ENCODE data around the gene MAP7D3.

The MAP7D3 gene

GRCh38 chrX:136206916-136207315, 44.3 kb downstream of the MAP7D3 start:
- no peak for DNase-seq (ENCODE audit: low read depth in 2 of 2)

- DNase-seq (ENCODE audit: low read depth in 2 of 2), result no peak
These were observed 45.3 kb downstream of the MAP7D3 start for GRCh38 chrX:136205882-136206380.

- DNase-seq (ENCODE audit: low read depth in 2 of 2), result no peak
These were observed 46.6 kb downstream of the MAP7D3 start for GRCh38 chrX:136204571-136204970.

GRCh38 chrX:136203951-136204350, 47.2 kb downstream of the MAP7D3 start:
- no peak for DNase-seq (ENCODE audit: low read depth in 2 of 2)

GRCh38 chrX:136203438-136203837, 47.8 kb downstream of the MAP7D3 start:
- no peak for DNase-seq (ENCODE audit: low read depth in 2 of 2)

GRCh38 chrX:136202889-136203288, 48.3 kb downstream of the MAP7D3 start:
- no peak for DNase-seq (ENCODE audit: low read depth in 2 of 2)

- no peak for DNase-seq (ENCODE audit: low read depth in 2 of 2)
These were observed 49.6 kb downstream of the MAP7D3 start for GRCh38 chrX:136201601-136202000.

GRCh38 chrX:136200466-136200865, 50.7 kb downstream of the MAP7D3 start:
- DNase-seq (ENCODE audit: low read depth in 2 of 2), result no peak

GRCh38 chrX:136199365-136199764, 51.8 kb downstream of the MAP7D3 start:
- DNase-seq (ENCODE audit: low read depth in 2 of 2), result no peak

- DNase-seq (ENCODE audit: low read depth in 2 of 2), result no peak
These were observed 52.4 kb downstream of the MAP7D3 start for GRCh38 chrX:136198678-136199243.

GRCh38 chrX:136198010-136198409, 53.2 kb downstream of the MAP7D3 start:
- DNase-seq (ENCODE audit: low read depth in 2 of 2), result no peak

GRCh38 chrX:136196691-136197155, 54.5 kb downstream of the MAP7D3 start:
- no peak for DNase-seq (ENCODE audit: low read depth in 2 of 2)

GRCh38 chrX:136195247-136195646, 56.0 kb downstream of the MAP7D3 start:
- DNase-seq (ENCODE audit: low read depth in 2 of 2), result no peak

GRCh38 chrX:136194536-136194935, 56.7 kb downstream of the MAP7D3 start:
- no peak for DNase-seq (ENCODE audit: low read depth in 2 of 2)

- no peak for DNase-seq (ENCODE audit: low read depth in 2 of 2)
These were observed 57.4 kb downstream of the MAP7D3 start for GRCh38 chrX:136193771-136194170.

GRCh38 chrX:136192839-136193414, 58.3 kb downstream of the MAP7D3 start:
- DNase-seq (ENCODE audit: low read depth in 2 of 2), result no peak

GRCh38 chrX:136192135-136192534, 59.1 kb downstream of the MAP7D3 start:
- no peak for DNase-seq (ENCODE audit: low read depth in 2 of 2)

- DNase-seq (ENCODE audit: low read depth in 2 of 2), result no peak
These were observed 60.0 kb downstream of the MAP7D3 start for GRCh38 chrX:136191171-136191570.

- DNase-seq (ENCODE audit: low read depth in 2 of 2), result no peak
These were observed 61.0 kb downstream of the MAP7D3 start for GRCh38 chrX:136190038-136190713.

- no peak for DNase-seq (ENCODE audit: low read depth in 2 of 2)
These were observed 62.0 kb downstream of the MAP7D3 start for GRCh38 chrX:136189222-136189621.

GRCh38 chrX:136186023-136186413, 65.2 kb downstream of the MAP7D3 start:
- DNase-seq (ENCODE audit: low read depth in 2 of 2), result no peak

- DNase-seq (ENCODE audit: low read depth in 2 of 2), result no peak
These were observed 65.7 kb downstream of the MAP7D3 start for GRCh38 chrX:136185401-136186022.

GRCh38 chrX:136183917-136184316, 67.3 kb downstream of the MAP7D3 start:
- no peak for DNase-seq (ENCODE audit: low read depth in 2 of 2)

Measured in stimulated activated CD8-positive, alpha-beta memory T cell treated with anti-CD3 and anti-CD28 coated beads, Interleukin-7, amount 100 ng/mL, for 1 hour (primary cell).